T-helper 1 cell (primary cell): ENCODE data around the gene POLD1.

Experiments
- DNase-seq, 5 donors: peaks; one replicate each; pipeline ENCODE4 v3.0.0-alpha.2; 2012 to 2020

The POLD1 gene

GRCh38 chr19:50392759-50393158 is 8.6 kb downstream of the POLD1 start:
- DNase-seq, result no peak

- no peak for DNase-seq
Observed at GRCh38 chr19:50393589-50393988, 9.4 kb downstream of the POLD1 start.

GRCh38 chr19:50394017-50394416 is 9.9 kb downstream of the POLD1 start:
- no peak for DNase-seq

DNA sequence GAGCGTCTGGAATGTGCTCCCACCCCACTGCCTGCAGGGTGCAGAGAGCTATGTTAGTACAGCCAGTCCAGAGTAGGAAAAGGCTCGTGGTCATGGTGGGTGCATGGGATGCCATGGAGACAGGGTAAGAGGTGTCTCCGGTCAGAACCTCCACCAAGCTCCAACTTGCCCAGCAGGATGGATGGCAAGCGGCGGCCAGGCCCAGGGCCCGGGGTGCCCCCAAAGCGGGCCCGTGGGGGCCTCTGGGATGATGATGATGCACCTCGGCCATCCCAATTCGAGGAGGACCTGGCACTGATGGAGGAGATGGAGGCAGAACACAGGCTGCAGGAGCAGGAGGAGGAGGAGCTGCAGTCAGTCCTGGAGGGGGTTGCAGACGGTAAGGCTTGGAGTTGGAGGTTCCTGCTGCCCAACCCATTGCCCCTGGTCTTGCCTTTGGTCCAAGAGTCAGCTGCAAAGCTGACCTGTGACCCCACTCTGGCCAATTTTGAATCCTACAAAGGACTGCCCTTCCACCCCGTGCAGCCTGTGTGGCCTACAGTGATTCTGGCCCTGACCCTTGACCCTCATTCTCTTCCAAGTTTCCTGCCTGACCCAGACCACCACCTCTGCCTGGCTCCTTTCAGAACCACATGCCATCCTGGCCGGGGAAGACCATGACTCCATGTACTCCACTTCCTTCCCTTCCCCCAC is 14.7 kb downstream of the POLD1 start:
- DNase-seq, result no peak

- no peak for DNase-seq
Observed at GRCh38 chr19:50399368-50399745, 15.2 kb downstream of the POLD1 start.

DNA sequence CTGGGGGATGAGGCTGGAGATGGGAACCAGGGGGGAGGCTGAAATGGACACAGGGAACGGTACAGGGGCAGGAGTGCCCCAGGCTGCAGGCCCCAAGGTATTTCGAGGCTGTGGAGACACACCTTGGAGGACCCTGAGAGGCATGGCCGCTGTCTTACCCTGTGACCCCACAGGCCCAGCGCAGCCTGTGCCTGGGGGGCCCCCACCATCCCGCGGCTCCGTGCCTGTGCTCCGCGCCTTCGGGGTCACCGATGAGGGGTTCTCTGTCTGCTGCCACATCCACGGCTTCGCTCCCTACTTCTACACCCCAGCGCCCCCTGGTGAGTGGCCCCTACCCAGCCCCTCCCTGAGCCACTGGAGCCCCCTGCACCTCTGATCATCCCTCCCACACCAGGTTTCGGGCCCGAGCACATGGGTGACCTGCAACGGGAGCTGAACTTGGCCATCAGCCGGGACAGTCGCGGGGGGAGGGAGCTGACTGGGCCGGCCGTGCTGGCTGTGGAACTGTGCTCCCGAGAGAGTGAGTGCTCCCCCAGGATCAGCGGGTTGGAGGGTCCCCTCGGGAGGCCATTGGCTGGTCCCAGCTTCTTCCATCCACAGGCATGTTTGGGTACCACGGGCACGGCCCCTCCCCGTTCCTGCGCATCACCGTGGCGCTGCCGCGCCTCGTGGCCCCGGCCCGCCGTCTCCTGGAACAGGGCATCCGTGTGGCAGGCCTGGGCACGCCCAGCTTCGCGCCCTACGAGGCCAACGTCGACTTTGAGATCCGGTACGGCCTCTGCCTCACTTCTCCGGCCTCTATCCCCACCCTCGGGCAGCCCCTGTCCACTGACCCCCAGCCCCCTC is 17.7 kb downstream of the POLD1 start:
- DNase-seq, result no peak

DNA sequence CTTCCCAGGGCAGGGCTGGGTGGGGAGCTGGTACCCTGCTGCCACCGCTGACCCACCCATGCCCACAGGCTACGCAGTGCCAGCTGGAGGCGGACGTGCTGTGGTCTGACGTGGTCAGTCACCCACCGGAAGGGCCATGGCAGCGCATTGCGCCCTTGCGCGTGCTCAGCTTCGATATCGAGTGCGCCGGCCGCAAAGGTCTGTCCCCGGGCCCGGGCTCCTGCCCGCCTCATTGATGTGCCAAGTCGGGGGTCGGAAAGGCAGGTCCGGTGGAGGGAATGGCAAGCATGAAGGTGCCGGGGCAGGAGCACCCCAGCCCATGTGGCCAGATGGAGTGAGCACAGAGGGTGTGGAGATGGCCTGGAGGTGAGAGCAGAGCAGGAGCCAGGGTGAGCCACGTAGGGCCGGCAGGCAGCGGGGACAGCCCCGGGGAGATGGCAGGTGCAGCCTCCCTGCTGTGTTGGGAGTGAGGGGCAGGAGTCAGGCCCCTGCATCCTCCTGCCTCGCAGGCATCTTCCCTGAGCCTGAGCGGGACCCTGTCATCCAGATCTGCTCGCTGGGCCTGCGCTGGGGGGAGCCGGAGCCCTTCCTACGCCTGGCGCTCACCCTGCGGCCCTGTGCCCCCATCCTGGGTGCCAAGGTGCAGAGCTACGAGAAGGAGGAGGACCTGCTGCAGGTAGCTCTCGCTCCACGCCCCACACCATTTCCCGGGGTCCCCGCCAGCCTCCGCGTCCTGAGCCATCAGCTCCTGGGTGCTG is 18.6 kb downstream of the POLD1 start:
- DNase-seq, result no peak

GRCh38 chr19:50406156-50406820 is 22.1 kb downstream of the POLD1 start:
- no peak for DNase-seq

DNA sequence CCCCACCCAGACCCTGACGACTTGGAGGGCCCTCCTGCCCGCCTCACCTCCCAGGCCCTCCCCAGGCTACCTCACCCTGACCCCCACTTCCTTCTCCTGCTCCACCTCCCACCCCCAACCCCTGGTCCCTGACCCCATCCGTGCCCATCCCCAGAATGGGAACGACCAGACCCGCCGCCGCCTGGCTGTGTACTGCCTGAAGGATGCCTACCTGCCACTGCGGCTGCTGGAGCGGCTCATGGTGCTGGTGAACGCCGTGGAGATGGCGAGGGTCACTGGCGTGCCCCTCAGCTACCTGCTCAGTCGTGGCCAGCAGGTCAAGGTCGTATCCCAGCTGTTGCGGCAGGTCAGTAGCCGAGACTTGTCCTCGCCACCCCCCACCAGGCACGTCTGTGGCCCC is 22.7 kb downstream of the POLD1 start:
- no peak for DNase-seq

GRCh38 chr19:50409347-50409746 is 25.2 kb downstream of the POLD1 start:
- DNase-seq, result no peak

DNA sequence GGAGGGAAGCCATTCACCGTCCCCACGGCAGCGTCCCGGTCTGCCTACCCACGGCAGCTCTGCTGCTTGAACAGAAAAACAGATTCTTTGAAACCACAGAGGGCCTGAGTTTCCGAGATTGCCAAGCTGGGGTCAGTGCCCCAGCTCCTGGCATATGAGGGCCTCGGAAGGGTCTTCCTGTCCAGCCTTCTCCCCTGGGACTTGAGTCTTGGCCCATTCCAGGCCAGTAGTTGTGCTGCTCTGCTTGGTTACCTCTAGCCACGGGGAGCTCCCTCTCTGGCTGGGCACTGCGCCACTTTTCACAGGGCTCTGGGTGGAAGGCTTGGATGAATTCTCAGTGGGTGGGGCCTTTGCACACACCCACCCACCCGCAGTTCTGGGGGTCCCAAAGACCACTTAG is 26.0 kb downstream of the POLD1 start:
- no peak for DNase-seq

DNA sequence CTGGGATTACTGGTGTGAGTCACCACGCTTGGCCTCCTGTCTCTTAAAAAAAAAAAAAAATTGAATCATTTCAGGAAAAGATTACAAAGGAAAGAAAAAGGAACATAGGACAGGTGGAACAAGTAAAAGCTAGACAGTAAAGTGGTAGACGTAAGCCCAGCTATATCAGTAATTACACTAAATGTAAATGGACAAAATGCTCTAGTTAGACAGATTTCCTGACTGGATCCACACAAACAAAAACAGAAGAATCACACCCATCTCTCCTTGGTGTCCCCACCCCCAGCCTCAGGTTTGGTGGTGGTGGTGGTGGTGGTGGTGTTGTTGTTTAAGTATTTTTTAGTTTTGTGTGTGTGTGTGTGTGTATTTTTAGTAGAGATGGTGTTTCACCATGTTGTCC is 28.3 kb downstream of the POLD1 start:
- no peak for DNase-seq

DNA sequence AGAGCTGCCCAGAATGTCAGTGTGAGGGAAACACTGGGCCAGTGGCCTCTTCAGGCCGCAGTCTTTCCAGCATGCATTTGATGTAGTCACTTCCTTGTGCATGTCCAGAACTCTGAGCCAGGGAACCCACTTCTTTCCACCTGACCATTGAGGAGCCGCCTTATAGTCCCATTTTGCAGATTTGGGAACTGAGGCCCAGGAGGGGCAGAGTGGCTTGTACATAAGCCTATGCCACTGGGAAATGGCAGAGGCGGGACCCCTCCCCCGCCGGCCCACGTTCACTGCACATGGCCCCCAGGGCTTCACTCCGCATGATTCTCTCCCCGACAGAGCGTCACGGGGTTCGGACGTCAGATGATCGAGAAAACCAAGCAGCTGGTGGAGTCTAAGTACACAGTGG is 28.9 kb downstream of the POLD1 start:
- no peak for DNase-seq

DNA sequence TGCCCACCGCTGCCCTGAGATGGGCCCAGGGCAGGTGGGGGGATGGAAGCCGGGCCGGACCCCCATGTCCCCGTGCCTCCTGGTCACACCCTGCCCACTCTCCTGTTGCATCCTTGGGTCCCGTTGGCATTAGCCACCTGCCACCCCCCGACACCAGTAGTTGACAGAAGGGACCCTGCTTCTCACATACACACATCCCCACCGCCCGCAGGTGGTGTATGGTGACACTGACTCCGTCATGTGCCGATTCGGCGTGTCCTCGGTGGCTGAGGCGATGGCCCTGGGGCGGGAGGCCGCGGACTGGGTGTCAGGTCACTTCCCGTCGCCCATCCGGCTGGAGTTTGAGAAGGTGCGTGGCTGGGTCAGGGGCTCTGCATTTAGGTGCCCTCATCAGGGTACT is 29.4 kb downstream of the POLD1 start:
- no peak for DNase-seq

DNA sequence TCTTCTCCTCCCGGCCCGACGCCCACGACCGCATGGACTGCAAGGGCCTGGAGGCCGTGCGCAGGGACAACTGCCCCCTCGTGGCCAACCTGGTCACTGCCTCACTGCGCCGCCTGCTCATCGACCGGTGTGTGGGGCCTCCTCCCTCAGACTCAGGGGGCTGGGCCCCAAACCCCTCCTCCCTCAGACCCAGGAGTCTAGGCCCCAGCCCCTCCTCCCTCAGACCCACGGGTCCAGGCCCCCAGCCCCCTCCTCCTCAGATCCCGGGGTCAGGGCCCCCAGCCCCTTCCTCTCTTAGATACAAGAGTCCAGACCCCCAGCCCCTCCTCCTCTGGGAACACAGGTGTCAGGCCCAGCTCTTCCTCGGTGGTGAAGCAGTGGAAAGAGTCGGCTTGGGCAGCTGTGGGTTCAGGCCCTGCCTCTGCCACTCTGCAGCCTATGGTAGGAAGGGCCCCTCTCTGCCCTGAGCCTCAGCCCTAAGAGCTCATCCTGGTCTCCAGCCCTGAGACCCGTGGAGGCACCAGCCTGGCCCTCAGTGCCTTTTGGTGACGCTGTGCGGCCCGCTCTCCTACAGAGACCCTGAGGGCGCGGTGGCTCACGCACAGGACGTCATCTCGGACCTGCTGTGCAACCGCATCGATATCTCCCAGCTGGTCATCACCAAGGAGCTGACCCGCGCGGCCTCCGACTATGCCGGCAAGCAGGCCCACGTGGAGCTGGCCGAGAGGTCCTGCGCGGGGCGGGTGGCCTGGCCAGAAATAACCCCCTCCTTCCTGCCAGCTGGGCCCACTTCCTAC is 30.9 kb downstream of the POLD1 start:
- peak; percentile 41 to 67 (median 61) for DNase-seq

DNA sequence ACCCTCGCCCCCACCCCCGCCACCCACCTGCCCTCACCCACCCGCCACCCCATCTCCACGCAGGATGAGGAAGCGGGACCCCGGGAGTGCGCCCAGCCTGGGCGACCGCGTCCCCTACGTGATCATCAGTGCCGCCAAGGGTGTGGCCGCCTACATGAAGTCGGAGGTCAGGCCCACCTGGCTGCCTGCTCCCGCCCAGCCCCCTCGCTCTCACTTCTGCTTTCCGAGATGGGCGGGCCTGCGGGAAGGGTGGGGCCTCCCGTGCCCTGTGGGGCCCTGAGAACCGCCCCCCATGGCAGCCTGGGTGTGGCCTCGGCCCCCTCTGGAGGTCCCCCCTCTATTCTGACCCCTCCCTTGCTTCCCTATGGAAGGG is 31.5 kb downstream of the POLD1 start:
- DNase-seq, result no peak

- DNase-seq, result no peak
Observed at GRCh38 chr19:50416034-50416977, 32.2 kb downstream of the POLD1 start.

GRCh38 chr19:50417111-50418081 is 33.2 kb downstream of the POLD1 start:
- no peak for DNase-seq

- no peak for DNase-seq
Observed at GRCh38 chr19:50418176-50419021, 34.3 kb downstream of the POLD1 start, which contains the start of gene SPIB. SPIB (plus strand) TSS chr19:50418938; CDS start chr19:50418963, 25 bp downstream.
